Osteocyte (in vitro differentiated cells): ENCODE data around the gene SNRPA. TPM values are rescaled to one million over a fixed set of nuclear protein-coding genes. Genes with fewer than 3 reads are reported as not detected.

Experiments
- DNase-seq: peaks from one replicate; pipeline ENCODE4 v3.0.0; 2021; ENCODE audit warnings: mixed read lengths; ENCODE audit not compliant: unreplicated experiment; ENCODE audit errors: extremely low spot score
- H3K27ac Mint-ChIP-seq: one replicate; pipeline ENCODE4 v1.8.0; 2021; ENCODE audit warnings: mild to moderate bottlenecking, mixed read lengths; ENCODE audit not compliant: unreplicated experiment
- H3K27me3 Mint-ChIP-seq: one replicate; pipeline ENCODE4 v1.8.0; 2021; ENCODE audit warnings: mixed read lengths; ENCODE audit not compliant: unreplicated experiment
- H3K36me3 Mint-ChIP-seq: one replicate; pipeline ENCODE4 v1.8.0; 2021; ENCODE audit warnings: mixed read lengths; ENCODE audit not compliant: unreplicated experiment
- H3K4me1 Mint-ChIP-seq: one replicate; pipeline ENCODE4 v1.8.0; 2021; ENCODE audit warnings: mixed read lengths; ENCODE audit not compliant: unreplicated experiment
- H3K4me3 Mint-ChIP-seq: one replicate; pipeline ENCODE4 v1.8.0; 2021; ENCODE audit warnings: mild to moderate bottlenecking, moderate library complexity, mixed read lengths; ENCODE audit not compliant: unreplicated experiment
- H3K9me3 Mint-ChIP-seq: one replicate; pipeline ENCODE4 v1.8.0; 2021; ENCODE audit warnings: mixed read lengths; ENCODE audit not compliant: unreplicated experiment
- CTCF ChIP-seq: fragments of 200-600 bp; sonication (generic); IDR thresholded peaks from 2 replicates; pipeline ENCODE4 v1.5.0; 2021; ENCODE audit warnings: antibody characterized with exemption, mild to moderate bottlenecking, moderate library complexity
- total RNA-seq: library from RNA; stranded (reverse); gene quantifications from 2 replicates; pipeline ENCODE4 v1.2.1, GENCODE V29; 2021

Gene SNRPA
- total RNA-seq, 1 donor from 2014 or later, result 53.2 TPM

DNA sequence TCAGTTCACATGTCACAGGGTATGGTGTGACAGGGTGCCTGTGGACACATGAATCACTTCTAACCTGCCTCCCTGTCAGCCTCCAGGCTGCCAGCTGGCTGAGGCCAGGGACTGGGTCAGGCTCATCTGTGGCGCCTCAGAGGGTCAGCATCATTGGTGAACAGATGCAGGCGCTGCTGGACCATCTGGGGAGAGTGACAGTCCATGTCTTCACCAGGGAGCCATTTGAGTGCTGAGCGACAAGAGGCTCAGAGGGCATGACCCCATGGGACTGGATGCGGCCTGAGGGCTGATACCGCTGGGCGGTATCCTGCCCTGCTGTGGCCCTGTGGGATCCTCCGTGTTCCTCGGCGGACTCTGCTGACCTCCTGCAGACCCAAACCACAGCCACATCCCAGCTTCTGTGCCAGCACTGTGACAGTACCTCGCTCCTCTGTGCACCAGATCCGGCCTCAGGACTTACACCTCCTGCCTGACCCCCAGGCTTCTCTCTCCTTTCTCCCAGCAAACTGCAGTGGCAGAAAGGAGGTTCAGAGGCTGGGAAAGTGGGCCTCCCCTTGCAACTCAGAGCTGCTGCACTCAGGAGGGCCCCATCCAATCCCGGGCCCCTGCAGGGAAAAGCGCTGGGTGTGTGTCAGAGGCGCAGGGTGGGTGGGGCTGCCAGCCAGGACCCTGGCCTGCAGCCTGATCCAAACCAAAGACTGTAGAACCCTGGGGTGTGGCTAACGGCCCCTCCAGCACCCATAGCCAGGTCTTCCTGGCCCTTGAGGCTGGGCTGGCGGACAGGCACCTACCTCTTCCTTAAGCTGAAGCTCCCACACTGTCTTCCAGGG, 10.9 kb upstream of the SNRPA start:
- Mint-ChIP-seq H3K27me3 (no peaks in the 10 kb centered on the region), H3K4me1 (peaks cover 11% of the 10 kb centered on the region), H3K9me3 (no peaks in the 10 kb centered on the region), H3K27ac (no peak overlapping the region), H3K36me3 (peaks cover 16% of the 10 kb centered on the region), H3K4me3 (no peak overlapping the region)
- no peak for DNase-seq
- TF ChIP-seq CTCF, result no peak

DNA sequence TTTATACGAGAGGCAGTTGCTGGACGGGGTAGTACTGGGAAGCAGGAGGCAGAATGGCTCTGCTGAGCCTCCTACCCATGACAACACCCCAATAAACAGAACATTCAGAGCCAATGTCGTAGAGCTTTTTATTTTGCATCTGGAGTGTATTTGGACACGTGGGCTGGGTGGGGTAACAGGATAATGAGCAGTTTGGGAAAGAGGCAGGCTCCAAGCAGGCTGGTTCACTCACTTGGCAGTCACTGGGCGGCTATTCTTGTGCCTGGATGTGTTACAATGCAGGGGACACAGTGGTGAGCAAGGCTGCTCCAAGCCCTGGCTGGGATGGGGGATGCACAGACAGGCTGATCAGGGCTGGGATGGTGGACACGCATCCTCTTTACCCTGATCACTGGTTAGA, 10.3 kb upstream of the SNRPA start:
- no peak for DNase-seq
- Mint-ChIP-seq H3K27ac (no peak overlapping the region), H3K36me3 (peaks cover 10% of the 10 kb centered on the region), H3K4me1 (peaks cover 17% of the 10 kb centered on the region), H3K4me3 (no peak overlapping the region), H3K9me3 (no peaks in the 10 kb centered on the region), H3K27me3 (no peaks in the 10 kb centered on the region)
- TF ChIP-seq CTCF, result no peak

DNA sequence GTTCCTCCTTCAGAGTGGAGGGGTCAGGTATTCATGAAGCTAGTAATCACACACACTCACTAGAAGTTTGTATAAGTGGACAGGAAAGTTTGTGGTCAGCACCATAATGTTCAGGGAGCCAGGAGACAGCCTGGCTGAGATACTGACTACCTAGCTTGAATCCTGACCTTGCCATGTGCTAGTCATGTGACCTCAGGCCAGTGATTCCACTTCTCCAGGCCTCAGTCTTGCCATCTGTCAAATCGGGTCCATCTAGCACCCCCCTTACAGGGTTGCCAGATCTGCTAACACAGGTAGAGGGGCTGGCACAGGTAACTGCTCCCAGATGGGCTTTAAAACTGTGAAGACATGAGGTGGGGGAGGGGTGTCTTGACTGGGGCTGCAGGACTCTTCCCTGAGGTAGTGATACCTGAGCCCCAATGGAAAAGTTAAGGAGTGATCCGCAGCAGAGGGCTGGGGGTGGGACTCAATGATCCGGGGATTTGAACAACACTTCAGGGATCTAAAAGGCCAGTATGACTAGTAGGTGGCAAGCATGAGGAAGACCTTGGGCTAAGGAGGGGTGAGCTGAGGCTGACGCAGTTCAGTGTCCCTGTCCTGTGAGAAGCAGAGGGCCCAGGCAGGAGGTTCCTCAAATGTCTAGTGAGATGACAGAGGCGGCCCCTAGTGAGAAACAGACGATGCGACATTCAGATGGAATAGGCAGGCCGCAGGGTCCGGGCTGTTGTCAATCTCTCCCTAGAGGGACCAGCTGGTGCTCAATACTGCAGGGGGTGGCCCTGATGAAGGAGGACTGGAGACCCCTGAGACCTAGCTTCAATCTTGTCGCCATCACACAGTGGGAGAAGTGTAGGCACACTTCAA, 9.2 kb upstream of the SNRPA start:
- peak overlapping the region; percentile 23 for H3K27ac Mint-ChIP-seq
- no peak for DNase-seq
- no peaks in the 10 kb centered on the region for H3K9me3 Mint-ChIP-seq
- no peak for TF ChIP-seq CTCF
- H3K27me3 Mint-ChIP-seq, result no peaks in the 10 kb centered on the region
- H3K4me1 Mint-ChIP-seq, result peaks cover 20% of the 10 kb centered on the region
- no peak overlapping the region for H3K4me3 Mint-ChIP-seq
- peaks cover 9% of the 10 kb centered on the region for H3K36me3 Mint-ChIP-seq

- H3K36me3 Mint-ChIP-seq, result peaks cover 8% of the 10 kb centered on the region
- H3K4me3 Mint-ChIP-seq, result no peak overlapping the region
- H3K27me3 Mint-ChIP-seq, result no peaks in the 10 kb centered on the region
- DNase-seq, result no peak
- no peak overlapping the region for H3K27ac Mint-ChIP-seq
- no peak for TF ChIP-seq CTCF
- no peaks in the 10 kb centered on the region for H3K9me3 Mint-ChIP-seq
- peaks cover 21% of the 10 kb centered on the region for H3K4me1 Mint-ChIP-seq
These were observed 8.5 kb upstream of the SNRPA start for GRCh38 chr19:40742477-40742876.

- no peak for DNase-seq
- Mint-ChIP-seq H3K4me1 (peaks cover 21% of the 10 kb centered on the region), H3K4me3 (no peak overlapping the region), H3K27ac (no peak overlapping the region), H3K27me3 (no peaks in the 10 kb centered on the region), H3K36me3 (peaks cover 6% of the 10 kb centered on the region), H3K9me3 (no peaks in the 10 kb centered on the region)
- TF ChIP-seq CTCF, result no peak
These were observed 8.1 kb upstream of the SNRPA start for GRCh38 chr19:40742886-40743285.
